ENCODE measurements around the gene CLDN9.

GRCh38 chr16:3020604-3021448 lies 8.1 kb downstream of the CLDN9 start:
- no peak for TF ChIP-seq CTCF (conservative IDR thresholded peaks at IDR 0.05; ENCODE audit: low read depth, low read length)
- TF ChIP-seq EZH2 (IDR thresholded peaks at IDR 0.05; ENCODE audit: borderline replicate concordance, low read depth, low read length, poor library complexity, severe bottlenecking), result no peak

All from A673 (cell line).